Pulmonary artery endothelial cell (primary cell): ENCODE results near the gene KIAA1217. TPM values are rescaled to one million over a fixed set of nuclear protein-coding genes. Genes with fewer than 3 reads are reported as not detected.

ENCODE experiments used
- DNase-seq: peaks from one replicate; pipeline ENCODE4 v3.0.0-alpha.2; 2011; ENCODE audit warnings: low read depth, low spot score
- total RNA-seq: library from RNA; depleted of rRNA; stranded (reverse); fragments of >200 nt; gene quantifications from 2 replicates; pipeline ENCODE4 v1.2.3, GENCODE V29; 2014

KIAA1217 gene
- total RNA-seq, 1 donor from 2014 or later = 1.5 TPM

DNA sequence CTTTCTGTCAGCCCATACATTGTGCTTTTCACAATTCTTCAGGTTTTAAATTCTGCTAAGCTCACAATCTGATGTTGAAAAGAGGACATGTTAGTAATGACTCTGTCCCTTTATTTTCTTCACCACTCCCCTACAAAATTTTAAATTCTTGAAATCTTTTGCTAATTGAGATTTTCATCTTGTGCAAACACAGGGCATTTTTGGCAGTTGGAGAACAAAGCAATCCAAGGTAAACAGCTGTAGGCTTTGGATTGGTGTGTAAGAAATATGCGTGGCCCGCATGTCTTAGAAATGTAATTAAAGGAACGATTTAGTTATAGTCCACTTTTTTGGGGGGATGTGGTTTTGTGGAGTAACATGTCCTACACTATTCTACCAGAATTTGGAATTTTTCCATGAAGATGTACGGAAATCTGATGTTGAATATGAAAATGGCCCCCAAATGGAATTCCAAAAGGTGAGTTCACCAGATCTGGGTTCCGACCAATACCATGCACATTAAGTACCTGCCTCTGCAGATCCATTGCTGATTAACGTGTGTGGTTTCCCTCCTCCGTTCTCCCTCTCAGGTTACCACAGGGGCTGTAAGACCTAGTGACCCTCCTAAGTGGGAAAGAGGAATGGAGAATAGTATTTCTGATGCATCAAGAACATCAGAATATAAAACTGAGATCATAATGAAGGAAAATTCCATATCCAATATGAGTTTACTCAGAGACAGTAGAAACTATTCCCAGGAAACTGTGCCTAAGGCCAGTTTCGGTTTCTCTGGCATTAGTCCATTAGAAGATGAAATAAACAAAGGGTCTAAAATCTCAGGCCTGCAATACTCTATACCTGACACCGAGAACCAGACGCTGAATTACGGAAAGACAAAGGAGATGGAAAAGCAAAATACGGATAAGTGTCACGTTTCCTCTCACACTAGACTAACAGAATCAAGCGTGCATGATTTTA lies 333.7 kb downstream of the KIAA1217 start:
- no peak for DNase-seq

DNA sequence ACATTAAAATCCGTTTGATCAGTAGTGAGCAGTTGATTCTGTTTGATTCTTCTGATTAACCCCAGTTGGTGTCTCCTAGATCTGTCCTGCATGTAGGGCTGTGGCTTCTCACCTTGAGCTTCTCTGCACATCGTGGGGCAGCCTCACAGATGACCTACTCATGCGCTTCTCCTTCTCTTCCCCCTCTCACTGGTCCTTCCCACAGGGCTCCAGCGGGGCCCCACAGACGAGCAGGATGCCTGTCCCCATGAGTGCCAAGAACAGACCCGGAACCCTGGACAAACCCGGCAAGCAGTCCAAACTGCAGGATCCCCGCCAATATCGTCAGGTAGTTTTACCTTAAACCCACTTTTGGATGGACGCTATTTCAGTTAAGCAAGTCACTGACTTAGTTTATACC lies 335.8 kb downstream of the KIAA1217 start:
- no peak for DNase-seq

DNA sequence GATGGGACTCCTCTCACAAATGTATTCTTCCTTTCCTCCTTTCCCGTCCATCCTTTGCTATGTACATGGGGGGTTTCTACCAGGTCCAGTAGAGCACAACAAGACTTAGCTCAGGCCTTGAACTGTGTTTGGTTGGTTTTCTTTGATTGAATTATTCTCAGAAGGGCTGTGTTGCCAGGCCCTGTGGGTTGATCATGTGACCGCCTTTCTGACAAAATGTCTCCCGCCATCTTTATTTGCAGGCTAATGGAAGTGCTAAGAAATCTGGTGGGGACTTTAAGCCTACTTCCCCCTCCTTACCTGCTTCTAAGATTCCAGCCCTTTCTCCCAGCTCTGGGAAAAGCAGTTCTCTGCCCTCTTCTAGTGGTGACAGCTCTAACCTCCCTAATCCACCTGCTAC lies 336.6 kb downstream of the KIAA1217 start:
- DNase-seq = no peak

DNA sequence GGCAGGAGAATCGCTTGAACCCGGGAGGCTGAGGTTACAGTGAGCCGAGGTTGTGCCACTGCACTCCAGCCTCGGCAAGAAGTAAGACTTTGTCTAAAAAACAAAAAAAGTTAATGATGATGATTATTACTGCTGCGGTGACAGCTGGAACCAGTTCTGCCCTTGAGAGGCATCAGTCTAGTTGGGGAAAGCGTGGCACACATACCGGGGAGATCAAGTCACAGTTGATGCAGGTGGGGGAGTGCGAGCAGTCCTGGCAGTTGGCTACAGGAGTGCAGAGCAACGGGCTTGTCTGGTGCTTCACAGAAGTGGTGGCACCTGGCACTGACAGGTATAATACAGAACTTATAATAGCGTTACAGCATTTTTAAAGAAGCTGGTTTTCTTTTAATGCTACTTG lies 341.7 kb downstream of the KIAA1217 start:
- no peak for DNase-seq

DNA sequence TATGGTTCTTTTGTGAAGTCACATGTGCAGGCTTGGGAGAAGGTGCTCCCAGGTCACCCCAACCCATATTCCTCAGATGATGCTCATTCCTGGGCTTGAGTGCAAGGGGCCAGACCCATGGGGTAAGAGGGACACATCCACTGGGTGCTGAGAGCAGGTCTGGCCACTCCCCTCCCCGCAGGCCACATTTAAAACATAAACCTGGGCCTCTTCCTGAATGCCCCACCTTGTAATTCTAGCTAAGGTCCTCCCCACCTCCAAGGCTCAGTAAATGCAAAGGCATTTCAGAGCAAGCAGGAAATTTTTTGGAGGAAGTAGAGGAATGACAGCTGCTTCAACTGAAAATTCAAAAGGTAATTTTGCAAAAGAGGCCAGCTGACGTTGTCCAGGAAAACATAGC lies 342.2 kb downstream of the KIAA1217 start:
- no peak for DNase-seq

- DNase-seq = no peak
Measured at GRCh38 chr10:24552346-24553016, 343.5 kb downstream of the KIAA1217 start.

DNA sequence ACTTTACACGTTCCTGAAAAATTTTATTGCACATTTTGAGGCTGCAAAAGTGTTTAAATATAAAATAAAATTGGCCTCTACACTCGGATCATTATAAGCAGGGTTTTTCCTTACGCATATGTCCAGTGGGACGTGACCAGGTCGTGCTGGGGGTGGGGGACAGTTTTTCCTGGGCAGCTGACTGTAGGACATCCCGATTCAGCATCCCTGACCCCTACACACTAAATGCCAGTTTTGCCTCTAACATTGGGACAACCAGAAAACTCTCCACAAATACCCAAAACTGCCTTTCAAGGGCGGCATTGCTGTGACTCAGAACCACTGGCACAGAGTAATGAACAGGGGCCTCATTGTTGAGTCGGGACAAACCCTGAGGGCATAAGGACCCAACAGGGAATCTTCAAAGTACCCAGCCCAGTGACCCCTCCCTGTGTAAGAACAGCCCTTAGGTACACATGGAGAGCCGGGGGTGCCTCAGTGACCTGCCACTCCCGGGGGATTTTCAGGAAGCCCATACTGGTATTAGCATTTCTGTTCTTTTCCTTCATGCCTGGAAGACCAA lies 344.2 kb downstream of the KIAA1217 start:
- no peak for DNase-seq

DNA sequence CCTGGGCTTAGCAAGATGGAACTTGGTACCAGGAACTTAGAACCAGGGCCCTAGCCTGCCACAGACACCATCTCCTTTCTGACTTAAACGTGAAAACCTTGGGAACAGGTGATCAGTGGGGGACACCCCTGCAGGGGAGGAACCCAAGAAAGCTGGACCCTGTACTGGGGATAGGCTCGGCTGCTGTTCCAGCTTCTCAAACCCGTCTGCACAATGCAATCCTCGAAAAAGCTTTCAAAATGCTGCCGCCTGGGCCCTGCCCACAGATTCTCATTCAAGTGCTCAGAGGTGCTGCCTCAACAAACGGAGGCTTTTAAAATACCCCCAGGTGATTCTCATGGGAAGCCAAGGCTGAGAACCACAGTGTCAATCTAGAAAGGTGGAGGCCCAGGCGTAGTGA lies 345.1 kb downstream of the KIAA1217 start:
- DNase-seq = no peak

GRCh38 chr10:24556126-24556749 lies 347.3 kb downstream of the KIAA1217 start:
- no peak for DNase-seq

DNA sequence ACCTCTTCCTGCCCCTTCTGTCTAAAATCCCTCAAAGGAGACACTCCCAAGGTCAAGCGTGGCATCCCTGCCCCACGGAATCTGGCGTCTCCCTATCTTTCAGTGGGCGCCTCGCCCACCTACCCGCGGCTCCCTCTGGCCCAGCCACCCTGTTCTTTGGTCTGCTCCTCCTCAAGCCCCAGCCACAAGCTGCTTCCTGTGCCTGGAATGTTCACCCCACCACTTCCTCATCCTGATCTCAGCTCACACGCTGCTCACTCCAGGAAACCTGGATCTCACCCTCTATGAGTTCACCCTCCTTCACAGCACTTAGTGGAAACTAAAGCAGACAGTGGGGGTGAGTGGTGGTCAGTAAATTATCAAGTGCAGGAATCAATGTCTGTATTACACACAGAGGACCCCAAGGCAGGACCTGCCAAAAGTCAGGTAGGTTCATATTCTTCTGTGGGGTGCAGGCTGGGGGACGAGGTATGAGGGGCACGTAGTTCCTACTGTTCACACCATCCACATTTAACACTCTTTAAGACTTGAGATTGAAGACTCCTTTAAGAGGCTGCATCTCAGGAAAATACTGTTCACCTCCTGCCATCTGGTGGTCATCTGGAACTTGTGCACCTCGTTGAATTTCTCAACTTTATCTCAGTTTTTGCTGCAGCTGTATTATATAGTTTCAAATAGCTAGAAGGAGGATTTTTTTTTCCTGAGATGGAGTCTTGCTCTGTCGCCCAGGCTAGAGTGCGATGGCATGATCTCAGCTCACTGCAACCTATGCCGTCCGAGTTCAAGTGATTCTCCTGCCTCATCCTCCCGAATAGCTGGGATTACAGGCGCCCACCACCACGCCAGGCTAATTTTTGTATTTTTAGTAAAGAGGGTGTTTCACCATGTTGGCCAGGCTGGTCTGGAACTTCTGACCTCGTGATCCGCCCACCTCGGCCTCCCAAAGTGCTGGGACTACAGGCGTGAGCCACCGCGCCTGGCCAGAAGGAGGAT lies 348.1 kb downstream of the KIAA1217 start:
- DNase-seq = peak; percentile 40

DNA sequence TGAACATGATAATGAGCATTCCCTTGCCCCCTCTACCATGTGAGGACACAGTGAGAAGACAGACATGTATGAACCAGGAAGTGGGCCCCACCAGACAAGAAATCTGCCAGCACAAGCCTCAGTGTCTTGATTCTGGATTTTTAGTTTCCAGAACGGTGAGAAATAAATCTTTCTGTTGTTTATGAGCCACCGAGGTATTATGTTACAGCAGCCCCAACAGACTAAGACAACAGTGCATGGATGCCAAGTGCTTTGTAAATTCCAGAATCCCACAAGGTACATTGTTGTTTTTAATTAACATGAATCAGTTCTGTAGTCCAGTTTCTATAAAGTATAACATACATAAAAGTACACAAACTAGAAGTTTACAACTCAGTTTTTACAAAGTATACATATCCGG lies 352.5 kb downstream of the KIAA1217 start:
- DNase-seq = no peak

- no peak for DNase-seq
Measured at GRCh38 chr10:24568042-24568441, 359.1 kb downstream of the KIAA1217 start.

DNA sequence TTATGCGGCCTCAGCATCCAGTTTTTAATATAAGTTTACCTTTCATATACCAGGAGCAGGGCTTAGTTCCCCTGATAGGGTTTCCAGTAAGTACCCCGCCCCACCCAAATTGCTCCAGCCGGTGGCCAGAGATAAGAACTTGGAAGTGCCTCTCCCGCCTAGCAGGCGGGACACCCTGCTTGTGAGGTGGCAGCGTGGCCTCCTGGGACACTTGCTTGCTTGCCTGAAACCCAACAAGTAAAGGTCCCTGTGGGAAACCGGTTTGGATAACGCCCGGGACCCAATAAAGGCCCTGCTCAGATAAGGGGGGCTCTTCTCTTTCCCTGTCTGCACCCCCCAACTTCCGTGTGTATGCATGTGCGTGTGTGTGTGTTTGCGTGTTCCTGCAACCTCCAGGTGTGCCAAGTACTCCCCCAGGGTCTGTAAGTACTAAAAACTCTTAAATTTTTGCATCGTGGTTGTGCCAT lies 360.4 kb downstream of the KIAA1217 start:
- no peak for DNase-seq

- no peak for DNase-seq
Measured at GRCh38 chr10:24569828-24570657, 361.1 kb downstream of the KIAA1217 start.

GRCh38 chr10:24570658-24571426 lies 361.9 kb downstream of the KIAA1217 start:
- no peak for DNase-seq

DNA sequence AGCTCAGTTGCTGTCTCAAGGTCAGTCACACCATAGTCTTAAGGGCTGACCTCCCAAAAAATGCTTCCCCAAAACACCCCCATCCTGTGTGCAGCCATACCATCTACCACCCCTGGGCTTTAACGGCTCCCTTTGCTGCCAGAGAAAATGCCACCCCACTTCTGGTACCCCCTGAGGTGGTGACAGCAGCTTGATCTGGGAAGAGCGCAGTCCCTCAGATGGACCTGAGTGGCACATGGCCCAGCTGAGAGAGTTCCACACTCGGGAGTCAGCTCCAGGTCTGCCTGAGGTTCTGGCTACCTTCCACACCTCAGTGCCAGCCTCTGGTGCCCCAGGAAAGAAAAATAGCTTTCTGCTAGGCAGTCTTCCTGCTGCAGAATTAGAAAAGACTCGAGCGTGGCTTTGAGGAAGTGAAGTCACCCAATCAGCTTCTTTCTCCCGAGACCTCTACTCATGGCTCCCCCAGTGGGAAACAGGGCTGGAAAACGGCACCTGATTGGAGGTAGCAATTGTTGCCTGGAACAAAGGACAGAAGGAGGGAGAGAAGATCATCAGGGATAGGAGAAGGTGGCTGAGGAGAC lies 363.0 kb downstream of the KIAA1217 start:
- no peak for DNase-seq

DNA sequence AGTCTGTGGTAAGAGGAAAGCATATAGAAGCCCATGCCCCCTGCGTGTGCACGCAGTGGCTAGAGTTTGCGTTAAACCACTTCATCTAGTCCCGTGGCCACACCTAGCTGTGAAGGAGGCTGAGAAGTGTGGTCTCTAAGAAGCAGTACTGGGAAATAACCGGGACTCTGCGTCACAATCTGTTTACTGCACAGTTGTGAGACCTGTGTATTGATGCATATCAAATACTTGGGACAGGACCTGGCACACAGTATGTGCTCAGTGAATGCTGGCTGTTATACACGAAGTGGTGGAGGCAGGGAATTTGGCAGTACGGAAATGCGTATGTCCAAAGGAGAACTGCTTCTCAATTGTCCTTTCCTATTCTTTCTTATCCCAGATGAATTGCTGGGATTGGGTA lies 365.2 kb downstream of the KIAA1217 start:
- DNase-seq = no peak

GRCh38 chr10:24574578-24575155 lies 365.7 kb downstream of the KIAA1217 start:
- no peak for DNase-seq
